Activated CD8-positive, alpha-beta T cell treated with anti-CD3 and anti-CD28 coated beads for 36 hours (primary cell): ENCODE measurements around the gene ZNF335. TPM values are rescaled to one million over a fixed set of nuclear protein-coding genes. Genes with fewer than 3 reads are reported as not detected.

Experiments used
- ATAC-seq: fragments of 200-7000 bp; cut with Tn5 transposase; one replicate; pipeline ENCODE4 v1.10.0; 2021; ENCODE audit warnings: mild to moderate bottlenecking, moderate library complexity
- CTCF ChIA-PET: fragments of 350-600 bp; sonication (Branson Sonifier 250); formaldehyde crosslinking; loops from one replicate; lab custom pipeline; 2021; ENCODE audit warnings: antibody characterized with exemption; lab: Charles Lee
- POLR2A ChIA-PET: fragments of 350-600 bp; sonication (Branson Sonifier 250); formaldehyde crosslinking; loops from one replicate; lab custom pipeline; 2021; ENCODE audit warnings: antibody characterized with exemption; lab: Charles Lee
- DNase-seq: peaks from one replicate; pipeline ENCODE4 v3.0.0-alpha.2; 2020
- H3K27ac Mint-ChIP-seq: one replicate; pipeline ENCODE4 v1.8.0; 2021; ENCODE audit warnings: mild to moderate bottlenecking, mixed read lengths
- H3K27me3 Mint-ChIP-seq: one replicate; pipeline ENCODE4 v1.8.0; 2021; ENCODE audit warnings: mixed read lengths
- H3K36me3 Mint-ChIP-seq: one replicate; pipeline ENCODE4 v1.8.0; 2021; ENCODE audit warnings: low read depth, mixed read lengths
- H3K4me1 Mint-ChIP-seq: one replicate; pipeline ENCODE4 v1.8.0; 2021; ENCODE audit warnings: low read depth, mixed read lengths
- H3K4me3 Mint-ChIP-seq: one replicate; pipeline ENCODE4 v1.8.0; 2021; ENCODE audit warnings: mild to moderate bottlenecking, moderate library complexity, mixed read lengths
- H3K9me3 Mint-ChIP-seq: one replicate; pipeline ENCODE4 v1.8.0; 2021; ENCODE audit warnings: mixed read lengths
- CTCF ChIP-seq: fragments of 200-600 bp; IDR thresholded peaks from one replicate; pipeline ENCODE4 v1.8.0; 2022; ENCODE audit warnings: antibody characterized with exemption, mild to moderate bottlenecking
- intact Hi-C: fragments of 100-400 bp; cut with micrococcal nuclease; formaldehyde crosslinking; loops from one replicate; pipeline ENCODE4 v1.10.0; 2022
- total RNA-seq, 2 experiments: library from RNA; stranded (reverse); gene quantifications; one replicate each; pipeline ENCODE4 v1.2.3, GENCODE V29; 2021

Gene ZNF335, protein sequence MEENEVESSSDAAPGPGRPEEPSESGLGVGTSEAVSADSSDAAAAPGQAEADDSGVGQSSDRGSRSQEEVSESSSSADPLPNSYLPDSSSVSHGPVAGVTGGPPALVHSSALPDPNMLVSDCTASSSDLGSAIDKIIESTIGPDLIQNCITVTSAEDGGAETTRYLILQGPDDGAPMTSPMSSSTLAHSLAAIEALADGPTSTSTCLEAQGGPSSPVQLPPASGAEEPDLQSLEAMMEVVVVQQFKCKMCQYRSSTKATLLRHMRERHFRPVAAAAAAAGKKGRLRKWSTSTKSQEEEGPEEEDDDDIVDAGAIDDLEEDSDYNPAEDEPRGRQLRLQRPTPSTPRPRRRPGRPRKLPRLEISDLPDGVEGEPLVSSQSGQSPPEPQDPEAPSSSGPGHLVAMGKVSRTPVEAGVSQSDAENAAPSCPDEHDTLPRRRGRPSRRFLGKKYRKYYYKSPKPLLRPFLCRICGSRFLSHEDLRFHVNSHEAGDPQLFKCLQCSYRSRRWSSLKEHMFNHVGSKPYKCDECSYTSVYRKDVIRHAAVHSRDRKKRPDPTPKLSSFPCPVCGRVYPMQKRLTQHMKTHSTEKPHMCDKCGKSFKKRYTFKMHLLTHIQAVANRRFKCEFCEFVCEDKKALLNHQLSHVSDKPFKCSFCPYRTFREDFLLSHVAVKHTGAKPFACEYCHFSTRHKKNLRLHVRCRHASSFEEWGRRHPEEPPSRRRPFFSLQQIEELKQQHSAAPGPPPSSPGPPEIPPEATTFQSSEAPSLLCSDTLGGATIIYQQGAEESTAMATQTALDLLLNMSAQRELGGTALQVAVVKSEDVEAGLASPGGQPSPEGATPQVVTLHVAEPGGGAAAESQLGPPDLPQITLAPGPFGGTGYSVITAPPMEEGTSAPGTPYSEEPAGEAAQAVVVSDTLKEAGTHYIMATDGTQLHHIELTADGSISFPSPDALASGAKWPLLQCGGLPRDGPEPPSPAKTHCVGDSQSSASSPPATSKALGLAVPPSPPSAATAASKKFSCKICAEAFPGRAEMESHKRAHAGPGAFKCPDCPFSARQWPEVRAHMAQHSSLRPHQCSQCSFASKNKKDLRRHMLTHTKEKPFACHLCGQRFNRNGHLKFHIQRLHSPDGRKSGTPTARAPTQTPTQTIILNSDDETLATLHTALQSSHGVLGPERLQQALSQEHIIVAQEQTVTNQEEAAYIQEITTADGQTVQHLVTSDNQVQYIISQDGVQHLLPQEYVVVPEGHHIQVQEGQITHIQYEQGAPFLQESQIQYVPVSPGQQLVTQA (N-terminal part only)
- total RNA-seq, result 10 to 100 TPM; 27.0 to 28.8 TPM

DNA sequence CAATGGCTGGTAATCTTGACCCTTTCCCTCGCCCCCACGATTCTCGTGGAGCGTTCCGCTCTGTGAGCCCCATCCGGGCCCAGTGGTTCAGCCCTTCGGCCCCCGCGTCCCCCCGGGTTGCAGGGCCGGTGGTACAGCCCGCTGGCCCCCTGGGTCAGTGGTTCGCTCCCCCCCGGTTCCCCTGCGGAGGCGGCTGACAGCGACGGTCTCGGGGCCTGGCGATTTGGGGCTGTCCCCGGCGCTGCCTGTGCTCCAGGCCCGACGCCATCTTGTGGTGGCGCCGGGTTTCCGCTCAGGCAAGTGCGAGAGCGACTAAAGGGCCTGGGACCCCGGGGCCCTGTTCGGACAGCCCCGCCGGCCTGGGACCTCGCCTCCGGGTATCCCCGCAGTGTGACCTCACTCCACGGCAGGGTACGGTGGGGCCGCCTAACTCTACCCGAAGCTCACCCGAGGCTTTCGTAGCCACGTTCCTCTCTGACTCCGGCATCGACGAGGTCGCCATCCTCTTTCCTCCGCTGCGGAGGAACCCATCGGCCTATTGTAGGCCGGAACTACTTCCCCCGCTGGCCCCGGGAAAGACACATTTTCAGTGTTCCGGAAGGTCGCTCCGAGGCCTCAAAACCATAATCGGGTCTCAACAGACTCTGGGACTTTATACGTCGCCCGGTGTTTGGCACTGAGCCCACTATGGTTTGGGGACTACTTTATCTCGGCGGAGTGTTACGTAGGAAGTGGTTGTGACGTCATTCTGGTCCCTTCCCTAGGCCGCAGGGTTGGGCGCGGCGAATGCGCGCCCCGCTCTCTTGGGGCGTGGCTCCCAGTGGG lies at the start of gene ZNF335:
TSS of gene ZNF335 (minus strand) at position 529 of the 825 bp plus-strand sequence. CDS start 793 bp downstream, outside the sequence.
- CTCF ChIA-PET, result interaction anchor here (1.0 to 8.0 kb wide), 13 partner anchors 10 to 429 kb away, joined by 3 to 74 read pairs (median 29); partner anchors contain the start of gene PCIF1
- peak within 1 kb of the TSS; percentile 84 for H3K4me3 Mint-ChIP-seq
- ATAC-seq (peak; percentile 86), DNase-seq (peak; percentile 95)
- H3K9me3 Mint-ChIP-seq, result no peaks in the 10 kb centered on the region
- H3K27ac Mint-ChIP-seq, result peak within 1 kb of the TSS; percentile 100
- intact Hi-C loops, result no loop called here
- H3K27me3 Mint-ChIP-seq, result no peaks in the 10 kb centered on the region
- no peak for TF ChIP-seq CTCF
- POLR2A ChIA-PET, result interaction anchor here (0.6 to 5.1 kb wide), 28 partner anchors 9 to 1537 kb away, joined by 3 to 60 read pairs (median 4); partner anchors contain the start of genes ACOT8, CTSA, NEURL2 and PCIF1
- H3K4me1 Mint-ChIP-seq, result peaks cover 16% of the 10 kb centered on the region
- H3K36me3 Mint-ChIP-seq, result peaks cover 33% of the 10 kb centered on the region

DNA sequence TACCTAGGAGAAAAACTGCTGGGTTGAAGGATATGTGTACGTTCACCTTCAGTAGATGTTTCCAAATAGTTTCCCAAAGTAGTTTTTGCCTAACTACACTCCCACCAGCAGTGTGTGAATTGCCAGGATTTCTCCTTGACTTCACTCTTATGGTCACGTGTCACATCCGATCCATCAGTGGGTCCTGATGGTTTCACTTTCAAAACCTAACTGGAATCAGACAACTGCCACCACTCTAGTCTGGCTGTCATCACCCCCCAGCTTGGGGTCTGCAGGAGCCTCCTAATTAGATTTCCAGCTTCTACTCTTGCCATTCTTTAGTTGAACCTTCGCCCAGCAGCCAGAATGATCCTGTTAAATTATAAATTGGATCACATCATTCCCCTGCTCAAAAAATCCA lies 48.6 kb upstream of the ZNF335 start:
- TF ChIP-seq CTCF, result no peak
- POLR2A ChIA-PET, result no interaction called here
- intact Hi-C loops, result loop anchor here (5.0 kb wide), 3 partner anchors 42 to 152 kb away; partner anchors contain the start of gene NCOA5
- Mint-ChIP-seq H3K27me3 (peaks cover 32% of the 10 kb centered on the region), H3K27ac (no peak overlapping the region), H3K4me1 (peaks cover 6% of the 10 kb centered on the region), H3K36me3 (no peaks in the 10 kb centered on the region), H3K9me3 (no peaks in the 10 kb centered on the region), H3K4me3 (no peak overlapping the region)
- no peak for ATAC-seq
- CTCF ChIA-PET, result interaction anchor here (1.0 to 1.4 kb wide), 2 partner anchors 8 to 50 kb away, joined by 3 to 4 read pairs; no protein-coding TSS in a partner anchor
- DNase-seq, result no peak

GRCh38 chr20:46018611-46019010 lies 46.6 kb upstream of the ZNF335 start:
- no peak overlapping the region for H3K4me3 Mint-ChIP-seq
- peaks cover 36% of the 10 kb centered on the region for H3K27me3 Mint-ChIP-seq
- intact Hi-C loops, result no loop called here

More at GRCh38 chr20:46018611-46019010, 46.6 kb upstream of the ZNF335 start:
- CTCF ChIA-PET, result interaction anchor here (1.5 to 1.6 kb wide), 2 partner anchors 48 to 64 kb away, joined by 4 to 6 read pairs; no protein-coding TSS in a partner anchor
- DNase-seq, result no peak
- H3K36me3 Mint-ChIP-seq, result no peaks in the 10 kb centered on the region
- peaks cover 14% of the 10 kb centered on the region for H3K4me1 Mint-ChIP-seq
- H3K9me3 Mint-ChIP-seq, result no peaks in the 10 kb centered on the region
- POLR2A ChIA-PET, result interaction anchor here (0.7 kb wide), 1 partner anchor 205 kb away, joined by 3 read pairs; no protein-coding TSS in a partner anchor
- TF ChIP-seq CTCF, result no peak
- no peak overlapping the region for H3K27ac Mint-ChIP-seq
- no peak for ATAC-seq
